Pancreas (tissue), 10 donors: Measurements from ENCODE around the gene TARS2. TPM values are rescaled to one million over a fixed set of nuclear protein-coding genes. Genes with fewer than 3 reads are reported as not detected.
A peak's percentile ranks its signal among the peaks of the same experiment; 100 is the strongest.

Experiments used
- ATAC-seq, 4 donors: fragments of 200-7000 bp; cut with Tn5 transposase; one replicate each; pipeline versions ENCODE4 v1.8.0 to v1.9.1; 2020; ENCODE audit warnings: mild to moderate bottlenecking in 4 of 4, moderate library complexity in 4 of 4
- DNase-seq, 6 donors: peaks; one replicate each; pipeline ENCODE4 v3.0.0-alpha.2; 2020
- FAIRE-seq: peaks from 2 replicates; lab custom pipeline; 2012; peaks lifted over from hg19 to GRCh38; lab: Jason Lieb, UNC
- H3K27ac ChIP-seq, 4 donors: fragments of 200-600 bp; sonication (generic); 1 replicate in 3 of 4; 2 replicates in 1 of 4; pipeline versions ENCODE4 v1.5.0 to v1.8.0; 2020
- H3K27me3 ChIP-seq, 4 donors: fragments of 200-600 bp; one replicate each; pipeline ENCODE4 v1.8.0; 2021
- H3K36me3 ChIP-seq, 3 donors: fragments of 200-600 bp; sonication (generic) in 1 of 3; one replicate each; pipeline versions ENCODE4 v1.5.0 to v1.8.0; 2020 to 2021
- H3K4me1 ChIP-seq, 3 donors: fragments of 200-600 bp; one replicate each; pipeline ENCODE4 v1.8.0; 2021
- H3K4me3 ChIP-seq, 4 donors: fragments of 200-600 bp; sonication (generic) in 2 of 4; one replicate each; pipeline versions ENCODE4 v1.5.0 to v1.8.0; 2020 to 2021
- H3K9me3 ChIP-seq, 4 donors: fragments of 200-600 bp; one replicate each; pipeline ENCODE4 v1.8.0; 2021
- WGBS, 2 donors: extraction: QIAGEN DNeasy Blood & Tissue Kit; methylation state at CpG; one replicate each; pipeline ENCODE4 v1.1.7; 2013; 5-methylcytosine and 5-hydroxymethylcytosine counted together
- intact Hi-C, 3 donors: fragments of 100-400 bp; cut with DNase I; formaldehyde crosslinking; loops; one replicate each; pipeline versions ENCODE4 v1.11.1 to v1.14.2; 2022
- polyA plus RNA-seq, 2 donors: library from polyadenylated mRNA; stranded (reverse); fragments of 200-250 nt; gene quantifications; one replicate each; pipeline ENCODE4 v1.2.3, GENCODE V29; 2013
- total RNA-seq, 6 donors: library from RNA; stranded (reverse); fragmentation: NEBNext Ultra II Directional in 4 of 6; extraction: Animal tissue kit (Norgen Biotek cat#: 25700) in 4 of 6; gene quantifications; one replicate each; pipeline versions ENCODE4 v1.2.1 to v1.2.4, GENCODE V29; 2021 to 2023
- TF ChIP-seq, protein P1 (sequence below), 4 donors: fragments of 200-600 bp; sonication (generic) in 3 of 4; IDR thresholded peaks; one replicate each; pipeline versions ENCODE4 v1.5.0 to v1.8.0; 2021; ENCODE audit warnings: antibody characterized with exemption in 4 of 4
- donor health status: healthy with polysubstance abuse.
- donor health status: DM: no; HTN: no; CAD: no; lungs with moderate emphysema.
- donor health status: DM: no; HTN: no; CAD: no.
- donor health status: control.
- donor health status: control.
- donor health status: Bipolar disorder and iron deficiency.
- donor health status: DM: yes; HTN: yes; CAD: no.
- donor health status: DM: no; HTN: no; CAD: no.
- donor health status: DM: no; HTN: no; CAD: no.
- donor health status: DM: yes; HTN: yes; CAD: no.

Gene TARS2
- total and polyA plus RNA-seq, 8 donors: 6.9 to 13.6 (median 9.8) TPM

DNA sequence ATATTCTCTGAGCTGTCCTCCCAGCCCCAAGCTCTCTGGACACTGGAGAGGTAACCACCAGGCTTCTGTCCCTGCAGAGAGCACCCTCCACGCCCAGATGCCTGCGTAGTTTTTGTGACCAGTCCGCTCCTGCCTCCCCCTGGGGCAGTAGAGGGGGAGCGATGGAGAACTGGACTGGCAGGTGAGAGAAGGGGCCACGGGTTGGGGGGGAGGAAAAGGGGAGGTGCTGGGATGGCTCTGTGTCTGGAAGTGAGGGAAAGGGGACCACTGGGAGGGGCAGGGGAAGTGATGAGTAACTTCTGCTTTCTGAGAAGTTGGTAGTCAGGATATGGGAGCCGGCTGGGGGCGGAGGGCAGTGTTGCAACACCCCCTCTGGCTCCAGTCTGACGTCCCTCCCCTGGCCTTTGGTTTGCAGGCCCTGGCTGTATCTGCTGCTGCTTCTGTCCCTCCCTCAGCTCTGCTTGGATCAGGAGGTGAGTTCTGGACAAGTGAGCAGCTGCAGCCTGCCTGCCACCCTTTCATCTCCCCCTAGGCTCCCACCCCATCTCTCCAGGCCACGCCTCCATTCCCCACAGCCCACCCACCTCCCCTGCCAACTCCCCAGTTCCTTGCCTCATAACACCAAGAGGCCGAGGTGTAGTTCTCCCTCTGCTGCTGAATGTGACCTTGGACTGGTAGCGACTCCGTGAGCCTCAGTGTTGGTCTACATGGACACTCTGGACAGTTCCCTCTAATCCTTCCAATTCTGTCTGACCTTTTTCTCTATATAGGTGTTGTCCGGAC lies 65.1 kb downstream of the TARS2 start:
- Histone ChIP-seq H3K4me3 (no peak overlapping the region), H3K27me3 (no peaks in the 10 kb centered on the region), H3K36me3 (no peaks in the 10 kb centered on the region), H3K9me3 (no peaks in the 10 kb centered on the region), H3K27ac (peak overlapping the region in 2 of 4 donors; percentile 12 to 41), H3K4me1 (peaks cover 0 to 8% (median 0%) of the 10 kb centered on the region in 3 donors)
- TF ChIP-seq, protein P1, sequence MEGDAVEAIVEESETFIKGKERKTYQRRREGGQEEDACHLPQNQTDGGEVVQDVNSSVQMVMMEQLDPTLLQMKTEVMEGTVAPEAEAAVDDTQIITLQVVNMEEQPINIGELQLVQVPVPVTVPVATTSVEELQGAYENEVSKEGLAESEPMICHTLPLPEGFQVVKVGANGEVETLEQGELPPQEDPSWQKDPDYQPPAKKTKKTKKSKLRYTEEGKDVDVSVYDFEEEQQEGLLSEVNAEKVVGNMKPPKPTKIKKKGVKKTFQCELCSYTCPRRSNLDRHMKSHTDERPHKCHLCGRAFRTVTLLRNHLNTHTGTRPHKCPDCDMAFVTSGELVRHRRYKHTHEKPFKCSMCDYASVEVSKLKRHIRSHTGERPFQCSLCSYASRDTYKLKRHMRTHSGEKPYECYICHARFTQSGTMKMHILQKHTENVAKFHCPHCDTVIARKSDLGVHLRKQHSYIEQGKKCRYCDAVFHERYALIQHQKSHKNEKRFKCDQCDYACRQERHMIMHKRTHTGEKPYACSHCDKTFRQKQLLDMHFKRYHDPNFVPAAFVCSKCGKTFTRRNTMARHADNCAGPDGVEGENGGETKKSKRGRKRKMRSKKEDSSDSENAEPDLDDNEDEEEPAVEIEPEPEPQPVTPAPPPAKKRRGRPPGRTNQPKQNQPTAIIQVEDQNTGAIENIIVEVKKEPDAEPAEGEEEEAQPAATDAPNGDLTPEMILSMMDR (IDR thresholded peaks at IDR 0.05): no peak
- 39 to 41% methylated on average over 12 to 13 of the region's 13 CpGs for WGBS, 2 donors
- FAIRE-seq (no peak), DNase-seq (peak in 3 of 6 donors; percentile 45 to 69 (median 51)), ATAC-seq (peak; percentile 3 to 53 (median 34))
- intact Hi-C loops: no loop called here

DNA sequence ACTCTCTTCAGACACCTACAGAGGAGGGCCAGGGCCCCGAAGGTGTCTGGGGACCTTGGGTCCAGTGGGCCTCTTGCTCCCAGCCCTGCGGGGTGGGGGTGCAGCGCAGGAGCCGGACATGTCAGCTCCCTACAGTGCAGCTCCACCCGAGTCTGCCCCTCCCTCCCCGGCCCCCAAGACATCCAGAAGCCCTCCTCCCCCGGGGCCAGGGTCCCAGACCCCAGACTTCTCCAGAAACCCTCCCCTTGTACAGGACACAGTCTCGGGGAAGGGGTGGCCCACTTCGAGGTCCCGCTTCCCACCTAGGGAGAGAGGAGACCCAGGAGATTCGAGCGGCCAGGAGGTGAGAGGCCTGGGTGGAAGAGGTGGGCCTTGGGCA lies 65.7 kb downstream of the TARS2 start:
- H3K27me3 ChIP-seq: no peaks in the 10 kb centered on the region
- no peaks in the 10 kb centered on the region for H3K36me3 ChIP-seq
- ATAC-seq (no peak), FAIRE-seq (no peak), DNase-seq (peak in 2 of 6 donors; percentile 42 to 75)
- TF ChIP-seq, protein P1 (IDR thresholded peaks at IDR 0.05): no peak
- WGBS, 2 donors: 68 to 85% methylated on average over 12 of the region's 12 CpGs
- intact Hi-C loops: no loop called here
- no peak overlapping the region for H3K4me3 ChIP-seq
- H3K27ac ChIP-seq: peak overlapping the region in 2 of 4 donors; percentile 12 to 41
- peaks cover 0 to 8% (median 0%) of the 10 kb centered on the region in 3 donors for H3K4me1 ChIP-seq
- no peaks in the 10 kb centered on the region for H3K9me3 ChIP-seq

GRCh38 chr1:150553392-150554085 lies 66.3 kb downstream of the TARS2 start:
- TF ChIP-seq, protein P1 (IDR thresholded peaks at IDR 0.05): no peak
- peaks cover 0 to 8% (median 0%) of the 10 kb centered on the region in 3 donors for H3K4me1 ChIP-seq
- H3K27ac ChIP-seq: no peak overlapping the region
- no peak for ATAC-seq
- no peak for FAIRE-seq
- H3K9me3 ChIP-seq: no peaks in the 10 kb centered on the region
- H3K27me3 ChIP-seq: no peaks in the 10 kb centered on the region
- intact Hi-C loops: no loop called here
- WGBS, 2 donors: 82 to 85% methylated on average over 23 of the region's 23 CpGs
- H3K36me3 ChIP-seq: no peaks in the 10 kb centered on the region
- DNase-seq: peak in 2 of 6 donors; percentile 40 to 73
- H3K4me3 ChIP-seq: no peak overlapping the region

GRCh38 chr1:150554086-150554452 lies 66.8 kb downstream of the TARS2 start:
- Histone ChIP-seq H3K4me1 (peaks cover 0 to 8% (median 0%) of the 10 kb centered on the region in 3 donors), H3K27me3 (no peaks in the 10 kb centered on the region), H3K27ac (no peak overlapping the region), H3K9me3 (no peaks in the 10 kb centered on the region), H3K36me3 (no peaks in the 10 kb centered on the region), H3K4me3 (no peak overlapping the region)
- intact Hi-C loops: no loop called here
- FAIRE-seq (no peak), DNase-seq (peak in 1 of 6 donors; percentile 33), ATAC-seq (no peak)
- 86 to 95% methylated on average over 7 to 8 of the region's 8 CpGs for WGBS, 2 donors
- TF ChIP-seq, protein P1 (IDR thresholded peaks at IDR 0.05): no peak
